Kidney capillary endothelial cell (primary cell): ENCODE data around the gene ACP7.
A peak's percentile ranks its signal among the peaks of the same experiment; 100 is the strongest.
"Not testable (repeated sequence)": the region's sequence is repeated elsewhere in the genome, so short reads cannot be mapped to it uniquely, and the experiment has no call there.

Experiments
- DNase-seq: peaks from one replicate; pipeline ENCODE4 v3.0.0-alpha.2; 2018; ENCODE audit warnings: low spot score

Gene ACP7

DNA sequence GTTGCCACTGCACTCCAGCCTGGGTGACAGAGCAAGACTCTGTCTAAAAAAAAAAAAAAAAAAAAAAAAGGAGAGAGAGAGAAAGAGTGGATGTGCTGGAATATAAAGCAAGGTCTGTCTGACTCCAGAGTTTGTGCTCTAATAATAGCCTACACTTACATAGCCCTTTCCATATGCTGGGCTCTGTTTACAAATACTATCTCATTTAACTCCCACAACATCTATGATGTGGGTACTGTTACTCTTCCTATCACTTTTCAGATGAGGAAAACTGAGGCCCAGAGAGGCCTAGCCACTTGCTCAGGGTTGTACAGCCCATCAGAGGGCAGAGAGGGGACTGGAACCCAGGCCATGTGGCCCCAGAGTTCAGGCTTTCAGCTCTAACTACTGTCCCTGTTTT is 25.5 kb downstream of the ACP7 start:
- DNase-seq: no peak

DNA sequence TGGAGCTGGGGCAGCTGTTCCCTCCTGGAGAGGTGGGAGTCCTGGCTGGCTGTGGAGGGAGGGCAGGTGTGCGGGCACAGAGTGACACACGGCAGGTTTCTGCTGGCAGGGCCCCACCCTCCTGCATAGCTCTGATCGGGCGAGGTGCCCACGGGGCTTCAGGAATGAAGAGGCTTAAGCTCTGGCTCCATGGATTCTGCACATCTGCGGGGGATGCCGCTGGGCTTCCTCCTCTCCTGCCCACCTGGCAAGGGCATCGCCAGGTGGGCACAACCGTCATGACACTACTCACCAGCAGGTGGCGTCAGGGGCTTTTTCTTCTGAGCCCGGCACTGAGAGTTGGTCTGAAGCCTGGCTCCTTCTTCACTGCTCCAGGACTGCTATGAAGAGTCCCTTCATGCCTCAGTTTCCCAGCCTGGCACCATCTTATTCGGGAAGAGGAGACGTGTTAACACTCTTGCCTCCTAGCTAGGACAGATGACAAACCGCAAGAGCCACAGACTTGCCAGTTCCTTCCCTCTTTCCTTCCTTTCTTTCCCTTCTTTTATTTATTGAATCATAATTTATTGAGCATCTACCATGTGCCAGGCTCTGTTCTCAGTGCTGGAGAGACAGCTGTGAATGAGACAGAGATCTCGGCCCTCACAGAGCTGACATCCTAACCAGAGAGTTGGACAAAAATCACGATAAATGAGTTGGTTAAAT is 26.2 kb downstream of the ACP7 start:
- DNase-seq: peak; percentile 38

DNA sequence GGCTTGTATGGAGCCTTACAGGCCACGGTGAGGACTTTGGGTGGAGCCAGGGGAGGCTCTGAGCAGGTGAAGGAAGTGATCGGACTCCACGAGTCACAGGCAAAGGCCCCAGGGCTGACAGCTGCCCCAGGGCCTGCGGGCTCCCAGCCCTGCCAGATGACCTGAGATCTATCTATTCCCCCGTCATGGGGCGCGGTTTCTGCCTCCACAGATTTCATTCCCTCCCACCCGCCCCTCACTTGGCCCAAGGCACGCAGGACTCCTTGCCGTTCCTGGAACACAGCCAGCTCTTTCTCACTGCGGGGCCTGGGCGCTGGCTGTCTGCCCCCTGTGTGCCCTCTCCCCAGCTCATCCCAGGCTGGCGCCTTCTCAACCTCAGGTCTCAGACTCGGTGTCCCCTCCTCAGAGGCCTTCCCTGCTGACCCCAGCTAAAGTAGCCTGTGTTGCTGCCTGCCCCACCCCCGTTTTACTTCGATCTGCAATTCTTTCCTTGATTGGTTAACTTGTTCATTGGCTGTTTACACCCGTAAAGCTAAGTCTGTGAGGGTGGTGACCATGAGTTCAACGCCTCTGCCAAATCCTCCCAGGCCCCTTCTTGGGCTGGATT is 27.5 kb downstream of the ACP7 start:
- DNase-seq: no peak

DNA sequence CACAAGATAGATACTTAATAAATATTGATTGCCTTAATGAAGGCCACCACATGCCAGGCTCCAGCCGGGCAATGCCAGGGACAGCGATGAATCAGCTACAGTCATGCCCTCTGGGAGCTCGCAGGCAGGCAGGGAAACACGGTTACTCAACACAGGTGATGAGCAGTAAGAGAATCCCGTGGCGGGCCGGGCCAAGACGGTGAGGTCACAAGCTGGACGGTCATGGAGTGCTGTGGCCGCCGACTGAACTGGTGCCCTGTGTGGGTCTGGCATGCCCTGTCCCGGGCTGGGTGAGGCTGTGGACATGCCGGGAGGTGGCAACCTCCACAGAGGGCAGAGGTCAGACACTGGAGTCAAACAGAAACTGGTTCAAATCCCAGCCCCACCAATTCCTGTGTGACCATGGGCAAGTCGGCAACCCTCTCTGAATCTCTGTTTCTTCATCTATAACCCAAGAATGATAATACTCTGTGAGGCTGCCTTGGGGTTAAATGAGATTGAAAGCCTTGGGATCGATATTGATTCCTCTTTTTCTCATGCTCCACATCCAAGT is 28.2 kb downstream of the ACP7 start:
- DNase-seq: no peak

DNA sequence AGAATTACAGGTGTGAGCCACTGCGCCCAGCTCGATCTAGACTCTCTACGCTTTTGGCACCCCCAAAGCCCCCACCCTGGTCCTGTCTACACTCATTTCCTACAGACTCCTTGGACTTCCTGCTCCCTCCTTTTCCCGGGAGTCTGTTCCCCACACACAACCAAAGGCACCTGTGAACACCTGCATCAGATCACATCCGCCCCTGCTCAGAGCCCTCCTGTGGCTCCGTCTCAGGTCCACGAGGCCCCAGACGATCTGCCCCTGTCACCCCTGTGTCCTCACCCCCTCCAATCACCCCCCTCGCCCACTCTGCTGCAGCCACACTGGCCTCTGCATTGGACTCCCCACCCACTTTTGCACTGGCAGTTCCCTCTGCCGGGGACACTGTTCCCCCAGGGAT is 29.0 kb downstream of the ACP7 start:
- no peak for DNase-seq

DNA sequence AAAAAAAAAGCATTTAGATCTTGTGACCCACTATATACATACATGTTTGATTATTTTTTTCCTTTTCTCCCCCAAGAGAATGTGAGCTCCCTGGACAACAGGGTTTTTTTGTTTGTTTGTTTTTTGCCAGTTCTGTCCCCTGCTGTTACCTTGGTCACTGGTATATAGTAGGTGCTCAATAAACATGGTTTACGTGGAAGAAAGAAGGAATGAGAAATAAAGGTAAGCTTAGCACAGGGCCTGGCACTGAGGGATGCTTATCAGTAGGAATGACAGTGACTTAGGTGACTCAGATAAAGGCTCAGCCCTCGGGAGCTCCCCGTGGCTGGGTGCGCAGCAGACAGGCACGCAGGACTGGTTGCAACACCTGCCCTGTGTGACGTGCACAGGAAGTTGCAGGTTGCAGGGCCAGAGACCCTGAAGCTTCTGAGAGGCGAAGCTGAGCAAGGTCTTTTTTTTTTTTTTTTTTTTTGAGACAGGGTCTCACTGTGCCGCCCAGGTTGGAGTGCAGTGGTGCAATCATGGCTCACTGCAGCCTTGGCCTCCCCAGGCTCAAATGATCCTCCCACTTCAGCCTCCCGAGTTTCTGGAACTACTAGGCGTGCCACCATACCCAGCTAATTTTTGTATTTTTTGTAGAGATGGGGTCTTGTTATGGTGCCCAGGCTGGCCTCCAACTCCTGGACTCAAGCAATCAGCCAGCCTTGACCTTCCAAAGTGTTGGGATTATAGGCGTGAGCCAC is 31.1 kb downstream of the ACP7 start:
- no peak for DNase-seq

DNA sequence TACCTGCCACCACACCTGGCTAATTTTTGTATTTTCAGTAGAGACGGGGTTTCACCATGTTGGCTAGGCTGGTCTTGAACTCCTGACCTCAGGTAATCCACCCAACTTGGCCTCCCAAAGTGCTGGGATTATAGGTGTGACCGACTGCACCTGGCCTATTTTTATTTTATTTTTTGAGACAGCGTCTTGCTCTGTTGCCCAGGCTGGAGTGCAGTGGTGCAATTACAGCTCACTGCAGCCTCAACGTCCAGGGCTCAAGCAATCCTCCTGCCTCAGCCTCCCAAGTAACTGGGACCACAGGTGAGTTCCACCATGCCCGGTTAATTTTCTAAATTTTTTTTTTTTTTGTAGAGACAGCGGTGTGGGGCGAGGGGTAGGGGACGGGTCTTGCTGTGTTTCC is 32.9 kb downstream of the ACP7 start:
- not testable (repeated sequence) for DNase-seq

DNA sequence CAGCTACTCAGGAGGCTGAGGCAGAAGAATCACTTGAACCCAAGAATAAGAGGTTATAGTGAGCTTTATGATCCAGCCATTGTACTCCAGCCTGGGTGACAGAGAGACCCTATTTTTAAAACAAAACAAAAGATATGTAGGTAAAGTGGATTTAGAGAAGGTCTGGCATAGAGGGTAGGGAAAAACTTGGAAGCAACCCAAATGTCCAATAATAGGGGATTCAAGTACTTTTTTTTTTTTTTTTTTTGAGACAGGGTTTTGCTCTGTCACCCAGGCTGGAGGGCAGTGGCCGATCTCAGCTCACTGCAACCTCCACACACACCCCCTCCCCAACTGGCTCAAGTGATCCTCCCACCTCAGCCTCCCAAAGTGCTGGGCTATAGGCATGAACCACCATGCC is 35.7 kb downstream of the ACP7 start:
- no peak for DNase-seq

DNA sequence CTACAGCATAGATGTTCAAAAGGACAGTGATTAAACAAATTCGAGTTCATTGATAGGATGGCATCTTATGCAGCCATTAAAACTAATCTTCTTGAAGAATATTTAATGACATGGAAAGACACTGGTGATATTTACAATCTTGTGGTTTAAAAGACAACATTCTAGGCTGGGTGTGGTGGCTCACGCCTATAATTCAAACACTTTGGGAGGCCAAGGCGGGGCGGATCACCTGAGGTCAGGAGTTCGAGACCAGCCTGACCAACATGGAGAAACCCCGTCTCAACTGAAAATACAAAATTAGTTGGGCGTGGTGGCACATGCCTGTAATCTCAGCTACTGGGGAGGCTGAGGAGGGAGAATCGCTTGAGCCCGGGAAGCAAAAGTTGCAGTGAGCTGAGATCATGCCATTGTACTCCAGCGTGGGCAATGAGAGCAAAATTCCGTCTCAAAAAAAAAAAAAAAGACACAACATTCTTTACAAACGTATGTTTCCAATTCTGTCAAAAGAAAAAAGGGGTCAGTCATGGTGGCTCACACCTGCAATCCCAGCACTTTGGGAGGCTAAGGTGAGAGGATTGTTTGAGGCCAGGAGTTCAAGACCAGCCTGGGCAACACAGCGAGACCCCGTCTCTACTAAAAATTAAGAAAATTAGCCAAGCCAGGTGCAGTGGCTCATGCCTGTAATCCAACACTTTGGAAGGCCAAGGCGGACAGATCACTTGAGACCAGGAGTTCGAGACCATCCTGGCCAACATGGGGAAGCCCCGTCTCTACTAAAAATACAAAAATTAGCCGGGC is 39.0 kb downstream of the ACP7 start:
- DNase-seq: no peak

DNA sequence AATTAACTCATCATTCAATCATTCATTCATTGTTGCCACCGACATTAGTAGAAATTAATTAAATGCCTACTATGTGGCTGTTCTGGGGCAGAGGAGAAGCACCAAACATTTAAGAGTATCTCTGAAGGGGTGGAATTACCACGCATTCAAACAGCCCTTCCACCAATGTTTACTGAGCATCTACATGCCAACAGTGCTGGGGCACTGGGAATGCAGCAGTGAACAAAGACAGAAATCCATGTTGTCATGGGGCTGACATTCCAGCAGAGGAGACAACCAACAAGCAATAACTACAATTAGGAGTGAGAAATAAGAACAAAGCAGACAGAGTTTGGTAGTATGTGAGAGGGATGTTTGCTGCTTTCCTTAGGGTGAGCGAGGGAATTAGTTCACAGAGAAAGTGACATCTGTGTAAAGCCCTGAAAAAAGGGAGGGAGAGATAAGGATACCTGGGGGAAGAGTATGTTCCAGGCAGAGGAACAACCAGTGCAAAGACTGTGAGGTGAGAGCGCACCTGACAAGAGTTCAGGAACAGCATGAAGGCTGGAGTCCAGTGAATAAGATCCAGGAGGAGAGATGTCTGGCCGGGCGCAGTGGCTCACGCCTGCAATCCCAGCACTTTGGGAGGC is 40.1 kb downstream of the ACP7 start:
- DNase-seq: no peak

DNA sequence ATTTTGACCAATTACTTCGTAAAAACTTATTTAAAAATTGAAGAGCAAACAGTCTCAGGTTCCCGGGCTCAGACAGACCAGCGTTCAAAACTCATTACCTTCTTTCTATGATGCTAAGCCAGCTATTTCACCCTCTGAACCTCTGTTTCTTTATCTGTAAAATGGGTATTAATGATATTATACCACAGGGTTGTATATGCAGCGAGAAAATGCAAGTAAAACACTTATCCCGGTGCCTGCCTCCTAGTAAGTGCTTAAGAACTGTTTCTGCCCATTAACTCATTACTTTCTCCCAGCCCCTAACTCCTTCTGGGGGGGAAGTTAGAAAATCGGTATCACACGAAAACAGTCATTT is 41.0 kb downstream of the ACP7 start:
- DNase-seq: no peak

DNA sequence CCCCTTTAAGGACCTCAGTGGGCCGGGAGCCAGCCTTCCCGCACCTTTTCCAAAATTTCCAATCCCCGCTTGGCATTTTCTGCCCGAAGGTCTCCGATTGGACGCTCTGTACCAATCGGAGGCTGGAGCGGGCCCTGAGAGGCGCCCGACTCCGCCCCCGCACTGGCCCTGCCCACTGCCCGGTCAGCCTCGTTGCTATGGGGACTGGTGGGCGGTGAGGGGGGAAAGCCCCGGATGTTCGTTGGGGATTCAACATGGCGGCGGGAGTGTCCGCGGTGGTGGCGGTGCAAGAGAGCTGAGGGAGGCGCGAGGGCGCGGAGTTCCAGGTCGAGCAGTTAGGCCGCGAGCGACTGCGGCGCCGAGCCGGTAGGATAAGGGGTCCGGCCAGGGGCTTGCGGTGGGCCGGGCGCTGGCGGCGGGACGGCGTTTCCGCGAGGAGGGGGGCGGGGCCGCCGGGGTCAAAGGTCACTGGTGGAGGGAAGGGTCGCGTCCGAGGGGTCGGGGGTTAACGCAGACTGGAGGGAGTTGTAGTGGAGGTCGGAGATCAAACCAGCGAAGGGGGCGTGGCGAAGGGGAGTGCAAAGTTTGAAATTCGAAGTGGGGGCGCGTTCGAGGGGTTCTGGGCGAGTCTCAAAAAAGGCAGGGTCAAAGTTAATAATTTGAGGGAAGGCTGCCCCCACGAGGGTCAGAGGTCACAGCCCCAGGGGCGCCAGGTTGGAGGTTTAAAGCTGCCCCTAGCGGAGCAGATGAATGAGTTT is 41.6 kb downstream of the ACP7 start, which contains the start of gene PAK4:
Gene PAK4 (plus strand): TSS at position 233 of the 758 bp plus-strand sequence. CDS start 43,768 bp downstream, outside the sequence.
- peak; percentile 98 for DNase-seq

DNA sequence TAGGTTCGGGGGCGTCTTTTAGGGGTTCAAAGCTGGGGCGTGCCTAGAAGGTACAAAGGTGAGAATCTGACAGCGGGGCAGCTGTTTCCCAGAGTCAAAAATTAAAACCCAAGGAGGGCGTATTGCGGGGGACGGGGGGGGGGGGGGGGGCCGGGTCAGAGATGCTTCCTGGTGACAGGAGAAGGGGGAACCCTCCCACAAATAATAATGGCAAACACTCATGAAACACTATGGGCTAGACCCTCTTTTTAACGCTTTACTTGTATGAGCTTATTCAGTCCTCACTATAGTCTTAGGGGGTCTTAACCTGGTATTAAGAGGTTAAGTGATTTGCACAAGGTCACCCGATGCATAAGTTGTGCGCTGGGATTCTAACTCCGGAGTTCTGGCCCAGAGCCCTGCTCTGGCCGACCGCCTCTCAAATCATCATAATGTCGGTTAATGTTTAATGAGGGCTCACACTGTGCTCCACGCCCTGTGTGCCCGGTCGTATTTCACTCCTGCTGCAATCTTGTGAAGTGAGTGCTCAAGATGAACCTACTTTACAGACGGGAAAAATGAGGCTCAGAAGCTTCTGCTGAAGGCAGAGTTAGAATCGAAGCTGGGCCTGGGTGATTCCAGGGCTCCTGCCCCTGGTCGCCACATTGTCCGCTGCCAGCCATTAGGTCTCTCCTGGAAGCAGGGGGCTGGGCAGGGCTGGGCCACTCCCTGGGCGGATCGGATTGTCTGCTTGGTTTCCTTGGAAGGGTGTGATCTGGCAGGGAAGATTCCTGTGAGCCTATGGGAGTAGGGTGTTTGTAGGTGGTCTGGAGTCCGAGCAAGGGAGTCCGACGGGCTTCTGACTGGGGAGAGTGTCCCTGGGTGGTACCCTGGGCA is 42.4 kb downstream of the ACP7 start:
- DNase-seq: peak; percentile 36

DNA sequence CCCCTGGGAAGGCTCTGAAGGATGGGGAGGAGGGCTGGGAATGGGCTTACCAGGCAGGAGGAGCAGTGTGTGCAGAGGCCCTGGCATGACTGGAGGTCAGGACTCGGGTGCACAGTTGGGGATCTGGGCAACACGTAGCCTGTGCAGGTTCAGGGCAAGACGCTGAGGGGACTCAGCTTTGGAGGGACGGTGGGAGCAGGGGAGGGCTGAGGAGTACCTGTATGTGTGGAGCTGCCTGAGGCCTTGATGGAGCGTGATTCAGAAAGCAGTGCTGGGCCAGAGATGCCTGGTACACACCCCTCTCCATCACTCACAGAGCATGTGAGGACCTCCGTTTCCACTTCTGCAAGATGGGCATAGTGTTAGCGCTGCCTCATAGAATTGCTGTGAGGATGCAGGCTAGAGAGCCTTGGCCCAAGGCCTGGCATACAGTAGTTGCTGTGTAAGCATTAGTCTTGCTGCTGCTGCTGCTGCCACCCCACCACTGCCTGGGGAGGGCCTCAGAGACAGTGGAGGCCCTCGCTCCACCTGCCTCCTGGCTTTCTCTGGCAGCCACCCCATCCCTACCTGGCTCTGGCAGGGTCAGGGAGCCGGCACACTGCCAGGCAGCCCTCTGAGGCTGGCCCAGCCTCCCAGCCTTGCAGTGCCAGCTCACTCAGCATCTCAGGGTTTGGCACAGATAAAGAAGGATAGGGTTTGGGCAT is 43.8 kb downstream of the ACP7 start:
- no peak for DNase-seq

DNA sequence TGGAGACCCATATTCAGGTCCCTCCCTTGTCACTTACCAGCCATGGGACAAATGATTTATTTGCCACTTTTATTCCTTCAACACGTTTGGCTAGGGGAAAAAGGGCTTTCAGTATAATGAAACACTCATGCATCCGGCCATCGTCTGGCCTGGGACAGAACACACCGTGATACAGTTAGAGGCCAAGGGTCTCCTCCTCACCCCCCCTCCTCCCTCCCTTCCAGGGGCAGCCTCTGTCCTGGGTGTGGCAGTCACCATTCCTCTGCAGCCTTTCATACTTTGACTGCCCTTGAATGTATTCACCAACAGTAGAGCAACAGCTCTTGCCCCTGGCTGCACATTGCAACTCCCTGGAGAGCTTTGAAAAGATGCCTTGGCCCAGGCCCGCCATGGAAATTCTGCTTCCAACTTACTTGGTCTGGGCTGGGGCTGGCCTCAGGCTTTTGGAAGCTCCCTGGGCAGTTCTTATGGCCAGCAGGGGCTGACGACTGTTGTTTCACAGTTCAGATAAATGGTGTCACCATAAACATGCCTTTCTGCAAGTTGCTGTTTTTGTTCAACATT is 44.4 kb downstream of the ACP7 start:
- DNase-seq: no peak

DNA sequence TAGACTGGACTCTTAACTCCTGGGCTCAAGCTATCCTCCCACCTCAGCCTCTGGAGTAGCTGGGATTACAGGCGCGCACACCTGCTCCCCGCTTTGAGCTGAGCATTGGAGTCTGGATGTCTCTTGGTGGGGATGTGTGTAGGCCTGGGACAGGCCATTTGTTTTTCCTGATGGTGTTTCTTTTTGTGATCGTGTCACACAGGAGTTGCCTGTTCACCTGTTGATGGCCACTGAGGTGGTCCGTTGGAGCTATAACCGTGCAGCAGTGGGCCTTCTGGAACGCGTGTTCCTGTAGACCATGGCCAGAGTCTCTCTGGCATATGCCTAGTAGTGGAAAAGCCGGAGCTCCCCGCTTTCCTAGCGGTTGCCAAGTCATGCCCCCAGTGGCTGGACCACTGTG is 44.9 kb downstream of the ACP7 start:
- no peak for DNase-seq

DNA sequence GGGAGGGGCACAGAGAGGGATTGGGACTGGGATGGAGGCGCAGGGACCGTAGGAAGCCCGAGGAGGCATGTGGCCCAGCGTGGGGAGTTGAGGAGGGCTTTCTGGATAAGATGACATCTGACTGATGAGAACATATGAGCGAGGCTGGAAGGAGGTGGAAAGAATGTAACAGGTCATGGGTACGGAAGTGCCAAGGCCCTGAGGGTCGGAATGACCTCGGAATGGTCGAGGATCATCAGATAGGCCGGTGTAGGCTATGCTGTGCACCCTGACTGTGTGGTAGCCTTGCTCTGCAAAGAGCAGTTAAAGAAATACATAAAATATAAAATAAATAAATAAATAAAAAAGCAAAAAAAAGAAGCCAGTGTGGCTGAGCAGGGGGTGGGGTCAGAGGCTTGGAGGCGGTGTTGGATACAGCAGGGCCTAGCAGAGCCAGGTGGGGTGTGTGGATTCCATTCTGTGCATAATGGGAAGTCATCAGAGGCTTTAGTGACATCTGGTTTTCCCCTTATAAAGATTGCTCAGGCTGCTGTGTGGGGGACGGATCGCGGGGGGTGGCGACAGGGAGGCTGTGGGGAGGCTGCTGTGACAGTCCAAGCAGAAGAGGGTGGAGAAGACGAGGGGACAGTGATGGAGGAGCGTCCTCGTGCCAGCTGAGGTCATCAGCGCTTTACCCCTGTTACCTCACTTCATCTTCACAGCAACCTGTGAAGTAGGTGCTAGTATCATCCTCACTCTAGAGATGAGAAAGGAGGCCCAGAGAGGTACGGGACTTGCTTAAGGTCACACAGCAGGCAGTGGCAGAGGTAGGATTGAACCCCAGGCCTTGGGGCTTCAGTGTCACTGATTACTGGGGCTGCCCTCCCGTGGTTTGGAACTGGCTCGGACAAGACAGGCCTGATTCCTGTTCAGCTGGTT is 46.4 kb downstream of the ACP7 start:
- no peak for DNase-seq

DNA sequence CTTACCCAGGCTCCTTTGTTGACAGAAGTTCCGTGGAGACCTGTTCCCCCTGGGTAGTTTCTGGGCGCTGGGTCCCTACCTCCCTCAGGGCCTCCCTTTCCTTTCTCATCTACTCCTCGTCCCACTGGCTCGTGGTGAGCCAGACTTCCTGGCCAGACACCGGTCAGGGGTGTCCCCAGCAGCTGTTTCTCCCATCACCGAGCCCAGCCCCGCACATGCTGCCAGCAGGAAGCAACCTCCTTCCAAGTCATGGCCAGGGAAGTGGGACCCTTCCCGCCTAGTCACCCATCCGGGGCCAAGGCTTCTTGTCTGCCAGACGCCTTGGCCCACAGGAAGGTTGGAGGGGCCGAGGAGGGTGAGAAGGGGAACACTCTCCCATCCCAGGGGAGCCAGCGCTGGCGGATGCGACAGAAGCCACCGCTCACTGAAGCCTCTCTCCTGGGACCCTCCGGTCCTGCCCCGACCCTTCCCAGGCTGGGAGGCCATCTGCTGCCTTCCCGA is 47.1 kb downstream of the ACP7 start:
- peak; percentile 83 for DNase-seq
